BJ (cell line): ENCODE results near the gene RPS15. TPM values are rescaled to one million over a fixed set of nuclear protein-coding genes. Genes with fewer than 3 reads are reported as not detected.
"Not testable (repeated sequence)": the region's sequence is repeated elsewhere in the genome, so short reads cannot be mapped to it uniquely, and the experiment has no call there.

ENCODE experiments used
- CTCF ChIA-PET: fragments of 350-600 bp; formaldehyde crosslinking; extraction: SDS; loops from one replicate; lab custom pipeline; 2021; ENCODE audit warnings: antibody characterized with exemption, inconsistent platforms; lab: Yijun Ruan, JAX
- POLR2A ChIA-PET: fragments of 300-600 bp; sonication (Branson Sonifier 250); formaldehyde crosslinking; extraction: SDS; loops from one replicate; lab custom pipeline; 2021; ENCODE audit warnings: antibody characterized with exemption; lab: Charles Lee
- DNase-seq: peaks from one replicate; pipeline ENCODE4 v3.0.0-alpha.2; 2011; ENCODE audit warnings: low read depth
- H3K27me3 ChIP-seq: 2 replicates; pipeline ENCODE4 v1.6.0; 2011; ENCODE audit warnings: low read length; ENCODE audit not compliant: control insufficient read depth, insufficient read depth
- H3K36me3 ChIP-seq: 2 replicates; pipeline ENCODE4 v1.5.1; 2011; ENCODE audit warnings: low read length; ENCODE audit not compliant: control insufficient read depth, insufficient read depth
- H3K4me3 ChIP-seq: 2 replicates; pipeline ENCODE4 v1.5.1; 2011; ENCODE audit warnings: low read depth, mild to moderate bottlenecking, control low read depth, low read length
- CTCF ChIP-seq: IDR thresholded peaks from 2 replicates; pipeline ENCODE4 v1.5.1; 2011; ENCODE audit warnings: low read depth, mild to moderate bottlenecking, control low read depth, inconsistent platforms, low read length, moderate library complexity; ENCODE audit not compliant: insufficient read depth
- polyA plus RNA-seq: library from polyadenylated mRNA; depleted of rRNA; stranded (reverse); fragments of >200 nt; gene quantifications from 2 replicates; pipeline ENCODE4 v1.2.3, GENCODE V29; 2011

Gene RPS15
- polyA plus RNA-seq, 1 experiment = 1,597 TPM

DNA sequence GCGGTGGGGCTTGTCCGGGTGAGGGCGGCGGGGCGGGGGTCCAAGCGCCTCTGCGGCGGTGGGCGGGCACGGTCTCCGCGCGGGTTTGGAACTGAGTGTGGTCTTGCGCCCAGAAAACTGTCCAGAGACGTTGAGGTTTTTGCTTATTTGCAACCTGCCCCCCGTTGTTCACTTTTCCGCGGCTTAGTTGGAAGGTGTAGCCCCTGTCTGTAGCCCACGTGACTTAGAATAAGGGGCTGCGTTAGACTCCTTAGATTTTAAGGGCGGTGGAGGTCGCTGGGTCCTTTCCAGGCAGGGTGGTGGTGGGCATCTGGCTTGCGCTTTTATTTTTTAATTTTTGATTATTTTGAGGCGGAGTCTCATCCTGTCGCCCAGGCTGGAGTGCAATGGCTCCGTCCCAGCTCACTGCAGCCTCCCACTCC is 748 bp downstream of the RPS15 start:
- TF ChIP-seq CTCF = no peak
- H3K27me3 ChIP-seq = no peaks in the 10 kb centered on the region
- ChIA-PET CTCF (no interaction called here), POLR2A (no interaction called here)
- peak overlapping the region; percentile 87 for H3K4me3 ChIP-seq
- no peak for DNase-seq
- peaks cover 33% of the 10 kb centered on the region for H3K36me3 ChIP-seq

DNA sequence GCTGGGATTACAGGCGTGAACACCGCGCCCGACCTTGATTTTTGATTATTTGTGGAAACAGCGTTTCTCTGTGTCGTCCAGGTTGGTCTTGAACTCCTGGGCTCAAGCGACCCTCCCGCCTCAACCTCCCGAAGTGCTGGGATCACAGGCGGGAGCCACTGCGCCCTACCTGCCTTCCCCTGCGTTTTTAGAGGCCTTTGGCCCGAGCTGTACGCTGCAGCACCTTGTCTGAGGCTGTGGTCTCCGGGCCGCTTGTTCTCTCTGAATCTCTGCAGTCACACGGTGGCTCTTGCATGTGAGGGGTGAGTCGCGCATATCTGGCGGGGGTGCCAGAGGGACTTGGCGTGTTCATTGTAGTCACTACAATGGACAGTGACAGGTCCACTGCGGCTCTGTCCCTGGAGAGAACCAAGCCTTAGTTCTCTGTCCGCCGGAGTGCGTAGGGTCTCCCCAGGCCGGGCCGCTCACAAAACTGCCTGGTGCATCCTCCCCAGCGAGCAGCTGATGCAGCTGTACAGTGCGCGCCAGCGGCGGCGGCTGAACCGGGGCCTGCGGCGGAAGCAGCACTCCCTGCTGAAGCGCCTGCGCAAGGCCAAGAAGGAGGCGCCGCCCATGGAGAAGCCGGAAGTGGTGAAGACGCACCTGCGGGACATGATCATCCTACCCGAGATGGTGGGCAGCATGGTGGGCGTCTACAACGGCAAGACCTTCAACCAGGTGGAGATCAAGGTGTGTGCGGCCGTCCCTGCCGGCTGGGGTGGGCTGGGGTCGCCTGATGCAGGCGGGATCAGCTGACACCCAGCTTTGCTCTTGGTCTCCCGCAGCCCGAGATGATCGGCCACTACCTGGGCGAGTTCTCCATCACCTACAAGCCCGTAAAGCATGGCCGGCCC is 1.6 kb downstream of the RPS15 start:
- POLR2A ChIA-PET, DNase-seq, CTCF ChIA-PET, H3K27me3 ChIP-seq: not testable (repeated sequence)
- peaks cover 27% of the 10 kb centered on the region for H3K36me3 ChIP-seq
- peak overlapping the region; percentile 87 for H3K4me3 ChIP-seq

DNA sequence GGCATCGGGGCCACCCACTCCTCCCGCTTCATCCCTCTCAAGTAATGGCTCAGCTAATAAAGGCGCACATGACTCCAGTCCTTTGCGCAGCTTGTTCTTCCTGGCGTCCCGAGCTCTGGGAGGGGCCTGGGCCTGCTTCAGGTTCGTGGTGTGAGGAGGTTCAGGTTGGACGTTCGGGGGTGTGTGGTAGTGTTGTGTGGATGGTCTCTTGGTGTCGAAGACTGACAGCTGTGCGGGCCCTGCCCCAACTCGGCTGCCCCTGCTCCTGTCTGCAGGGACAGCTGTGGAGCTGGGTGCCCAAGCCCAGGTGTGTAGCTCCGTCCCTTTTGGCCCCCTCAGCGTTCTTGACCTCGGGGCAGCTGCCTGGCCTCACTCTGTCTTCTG is 2.2 kb downstream of the RPS15 start:
- H3K27me3 ChIP-seq = no peaks in the 10 kb centered on the region
- TF ChIP-seq CTCF = no peak
- DNase-seq = no peak
- H3K36me3 ChIP-seq = peaks cover 26% of the 10 kb centered on the region
- ChIA-PET POLR2A (no interaction called here), CTCF (no interaction called here)
- no peak overlapping the region for H3K4me3 ChIP-seq

GRCh38 chr19:1441022-1441426 is 2.8 kb downstream of the RPS15 start:
- Histone ChIP-seq H3K27me3 (no peaks in the 10 kb centered on the region), H3K4me3 (no peak overlapping the region), H3K36me3 (peaks cover 23% of the 10 kb centered on the region)
- DNase-seq = no peak
- ChIA-PET CTCF (interaction anchor here (0.7 kb wide), 1 partner anchor 138 kb away, joined by 3 read pairs; no protein-coding TSS in a partner anchor), POLR2A (no interaction called here)
- TF ChIP-seq CTCF = no peak

- CTCF ChIA-PET = interaction anchor here (0.7 kb wide), 1 partner anchor 139 kb away, joined by 3 read pairs; no protein-coding TSS in a partner anchor
- Histone ChIP-seq H3K4me3 (no peak overlapping the region), H3K36me3 (peaks cover 23% of the 10 kb centered on the region), H3K27me3 (peaks cover 4% of the 10 kb centered on the region)
- POLR2A ChIA-PET = no interaction called here
- TF ChIP-seq CTCF = no peak
- no peak for DNase-seq
Observed at GRCh38 chr19:1441677-1442438, 3.7 kb downstream of the RPS15 start.
